ENCODE measurements around the gene PHF20.
A peak's percentile ranks its signal among the peaks of the same experiment; 100 is the strongest.

PHF20 gene

GRCh38 chr20:35929301-35929700 lies 157.5 kb downstream of the PHF20 start:
- DNase-seq (ENCODE audit: low read depth), result no peak
- TF ChIP-seq, protein P1, sequence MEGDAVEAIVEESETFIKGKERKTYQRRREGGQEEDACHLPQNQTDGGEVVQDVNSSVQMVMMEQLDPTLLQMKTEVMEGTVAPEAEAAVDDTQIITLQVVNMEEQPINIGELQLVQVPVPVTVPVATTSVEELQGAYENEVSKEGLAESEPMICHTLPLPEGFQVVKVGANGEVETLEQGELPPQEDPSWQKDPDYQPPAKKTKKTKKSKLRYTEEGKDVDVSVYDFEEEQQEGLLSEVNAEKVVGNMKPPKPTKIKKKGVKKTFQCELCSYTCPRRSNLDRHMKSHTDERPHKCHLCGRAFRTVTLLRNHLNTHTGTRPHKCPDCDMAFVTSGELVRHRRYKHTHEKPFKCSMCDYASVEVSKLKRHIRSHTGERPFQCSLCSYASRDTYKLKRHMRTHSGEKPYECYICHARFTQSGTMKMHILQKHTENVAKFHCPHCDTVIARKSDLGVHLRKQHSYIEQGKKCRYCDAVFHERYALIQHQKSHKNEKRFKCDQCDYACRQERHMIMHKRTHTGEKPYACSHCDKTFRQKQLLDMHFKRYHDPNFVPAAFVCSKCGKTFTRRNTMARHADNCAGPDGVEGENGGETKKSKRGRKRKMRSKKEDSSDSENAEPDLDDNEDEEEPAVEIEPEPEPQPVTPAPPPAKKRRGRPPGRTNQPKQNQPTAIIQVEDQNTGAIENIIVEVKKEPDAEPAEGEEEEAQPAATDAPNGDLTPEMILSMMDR (IDR thresholded peaks at IDR 0.05; ENCODE audit: low read depth, low read length, missing control alignments), result no peak
- H3K4me3 ChIP-seq (ENCODE audit: low read depth, low read length), result no peak overlapping the region

- no peak overlapping the region for H3K4me3 ChIP-seq (ENCODE audit: low read depth, low read length)
- DNase-seq (ENCODE audit: low read depth), result no peak
- TF ChIP-seq, protein P1 (IDR thresholded peaks at IDR 0.05; ENCODE audit: low read depth, low read length, missing control alignments), result no peak
These were observed 162.2 kb downstream of the PHF20 start for GRCh38 chr20:35934050-35934449.

- H3K4me3 ChIP-seq (ENCODE audit: low read depth, low read length), result no peak overlapping the region
- DNase-seq (ENCODE audit: low read depth), result no peak
- TF ChIP-seq, protein P1 (IDR thresholded peaks at IDR 0.05; ENCODE audit: low read depth, low read length, missing control alignments), result no peak
These were observed 167.4 kb downstream of the PHF20 start for GRCh38 chr20:35939264-35939663.

DNA sequence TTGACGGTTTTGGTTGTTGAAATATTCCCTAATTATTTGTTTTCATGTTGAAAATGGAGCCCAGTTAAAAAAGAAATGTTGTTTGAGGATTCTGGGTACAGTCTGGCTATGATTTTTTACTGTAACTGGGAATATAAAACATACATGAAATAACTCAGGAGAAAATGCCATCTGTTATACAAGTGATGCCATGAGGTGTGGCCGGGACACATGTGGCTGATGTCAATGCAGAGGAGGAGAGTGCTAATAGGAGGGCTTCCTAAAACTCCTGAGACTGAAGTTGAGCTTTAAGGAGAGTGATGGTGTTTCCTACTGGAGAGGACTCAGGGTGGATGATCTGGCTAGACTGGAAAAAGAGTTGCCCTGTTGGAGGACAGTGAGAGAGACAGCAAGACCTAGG lies 169.8 kb downstream of the PHF20 start:
- DNase-seq (ENCODE audit: low read depth), result no peak
- TF ChIP-seq, protein P1 (IDR thresholded peaks at IDR 0.05; ENCODE audit: low read depth, low read length, missing control alignments), result no peak
- H3K4me3 ChIP-seq (ENCODE audit: low read depth, low read length), result no peak overlapping the region

- TF ChIP-seq, protein P1 (IDR thresholded peaks at IDR 0.05; ENCODE audit: low read depth, low read length, missing control alignments), result no peak
- no peak overlapping the region for H3K4me3 ChIP-seq (ENCODE audit: low read depth, low read length)
- no peak for DNase-seq (ENCODE audit: low read depth)
These were observed 170.4 kb downstream of the PHF20 start for GRCh38 chr20:35942243-35942642.

DNA sequence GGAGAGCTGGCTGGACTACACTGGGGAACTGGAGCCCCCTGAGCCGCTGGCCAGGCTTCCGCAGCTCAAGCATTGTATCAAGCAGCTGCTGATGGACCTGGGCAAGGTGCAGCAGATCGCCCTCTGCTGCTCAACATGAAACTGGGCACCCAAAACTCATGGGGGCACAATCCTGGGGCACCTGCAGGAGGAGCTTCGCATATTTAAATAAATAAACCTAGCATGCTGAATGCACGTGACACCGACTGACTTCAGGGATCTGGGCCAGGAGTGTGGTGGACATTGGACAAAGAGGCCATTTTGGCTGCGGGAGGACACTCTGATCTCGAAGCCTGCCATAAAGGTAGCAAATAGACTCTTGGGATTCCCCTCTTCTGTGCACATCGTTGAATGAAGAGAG lies 175.7 kb downstream of the PHF20 start:
- H3K4me3 ChIP-seq (ENCODE audit: low read depth, low read length), result no peak overlapping the region
- no peak for DNase-seq (ENCODE audit: low read depth)

GRCh38 chr20:35947907-35948306 lies 176.1 kb downstream of the PHF20 start:
- TF ChIP-seq, protein P1 (IDR thresholded peaks at IDR 0.05; ENCODE audit: low read depth, low read length, missing control alignments), result no peak
- no peak overlapping the region for H3K4me3 ChIP-seq (ENCODE audit: low read depth, low read length)
- DNase-seq (ENCODE audit: low read depth), result no peak

More for the DNA sequence above, 175.7 kb downstream of the PHF20 start:
- TF ChIP-seq, protein P1 (IDR thresholded peaks at IDR 0.05; ENCODE audit: low read depth, low read length, missing control alignments), result peak; percentile 50

Measured in GM12864 (cell line).